Body of pancreas (tissue), 4 donors: Measurements from ENCODE around the gene CLIP4. TPM values are rescaled to one million over a fixed set of nuclear protein-coding genes. Genes with fewer than 3 reads are reported as not detected.

Experiments
- ATAC-seq: fragments of 150-250 bp; one replicate; pipeline ENCODE4 v1.9.1; 2016
- DNase-seq, 4 donors: peaks; one replicate each; pipeline ENCODE4 v3.0.0-alpha.2; 2019
- H3K27ac ChIP-seq, 4 donors: fragments of 200-600 bp; sonication (generic); 1 replicate in 3 of 4; 2 replicates in 1 of 4; pipeline versions ENCODE4 v1.5.1 to v1.6.1; 2016 to 2019; ENCODE audit warnings: mild to moderate bottlenecking in 1 of 4, mixed read lengths in 1 of 4, moderate library complexity in 1 of 4
- H3K27me3 ChIP-seq, 2 donors: fragments of 200-600 bp; sonication (generic); one replicate each; pipeline ENCODE4 v1.6.0; 2016; ENCODE audit warnings: mild to moderate bottlenecking in 1 of 2
- H3K36me3 ChIP-seq, 2 donors: fragments of 200-600 bp; sonication (generic); replicated peaks in 1 of 2; 2 replicates each; pipeline ENCODE4 v1.5.1; 2016; ENCODE audit warnings: low read depth in 2 of 2; ENCODE audit not compliant: insufficient read depth in 1 of 2
- H3K4me1 ChIP-seq: fragments of 200-600 bp; sonication (generic); one replicate; pipeline ENCODE4 v1.6.0; 2016
- H3K4me3 ChIP-seq, 2 donors: fragments of 200-600 bp; sonication (generic); 1 replicate in 1 of 2; 2 replicates in 1 of 2; pipeline ENCODE4 v1.5.1; 2016 to 2019
- H3K9me3 ChIP-seq, 3 donors: fragments of 200-600 bp; sonication (generic); 1 replicate in 2 of 3; 2 replicates in 1 of 3; pipeline ENCODE4 v1.5.1; 2016
- POLR2A ChIP-seq, 3 donors: fragments of 450-650 bp; IDR thresholded peaks; one replicate each; pipeline ENCODE4 v1.6.1; 2016; ENCODE audit warnings: antibody characterized with exemption in 3 of 3, mild to moderate bottlenecking in 2 of 3
- WGBS, 2 donors: methylation state at CpG; one replicate each; pipeline ENCODE4 v1.1.5; 2017; 5-methylcytosine and 5-hydroxymethylcytosine counted together
- intact Hi-C: fragments of 100-400 bp; cut with DNase I; formaldehyde crosslinking; loops from one replicate; pipeline ENCODE4 v1.15.1; 2023
- total RNA-seq, 2 donors: library from RNA; depleted of rRNA; stranded (reverse); fragments of >200 nt; gene quantifications; one replicate each; pipeline ENCODE4 v1.1.0, GENCODE V29; 2016
- TF ChIP-seq, protein P1 (sequence below), 7 experiments: fragments of 450-650 bp in 4 of 7; fragments of 200-600 bp in 3 of 7; sonication (generic) in 3 of 7; IDR thresholded peaks; one replicate each; pipeline ENCODE4 v1.5.1; 2016 to 2019; ENCODE audit warnings: antibody characterized with exemption in 7 of 7

CLIP4 gene
- total RNA-seq, 2 donors from 2014 or later = 17.5 to 19.7 TPM

DNA sequence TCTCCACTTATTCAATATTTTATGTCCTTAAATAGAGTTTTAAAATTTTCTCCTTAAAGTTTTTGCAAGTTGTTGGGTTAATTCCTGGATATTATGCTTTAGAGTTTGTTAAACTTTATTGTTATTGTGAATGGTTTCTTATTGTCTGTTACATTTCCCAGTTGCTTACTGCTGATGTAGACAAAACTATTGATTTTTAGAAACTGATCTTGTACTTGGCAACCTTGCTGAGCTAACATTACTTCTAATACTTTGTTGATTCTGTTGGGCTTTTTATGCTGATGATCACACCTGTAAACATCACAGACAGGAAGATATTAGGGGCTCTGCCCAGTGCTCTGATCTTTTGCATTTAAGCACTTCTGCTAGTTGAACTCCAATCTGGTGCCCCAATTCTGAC lies 2.8 kb upstream of the CLIP4 start:
- H3K27me3 ChIP-seq = no peaks in the 10 kb centered on the region
- peaks cover 21% of the 10 kb centered on the region for H3K4me1 ChIP-seq
- intact Hi-C loops = no loop called here
- no peak for DNase-seq
- no peaks in the 10 kb centered on the region for H3K36me3 ChIP-seq
- TF ChIP-seq, protein P1, sequence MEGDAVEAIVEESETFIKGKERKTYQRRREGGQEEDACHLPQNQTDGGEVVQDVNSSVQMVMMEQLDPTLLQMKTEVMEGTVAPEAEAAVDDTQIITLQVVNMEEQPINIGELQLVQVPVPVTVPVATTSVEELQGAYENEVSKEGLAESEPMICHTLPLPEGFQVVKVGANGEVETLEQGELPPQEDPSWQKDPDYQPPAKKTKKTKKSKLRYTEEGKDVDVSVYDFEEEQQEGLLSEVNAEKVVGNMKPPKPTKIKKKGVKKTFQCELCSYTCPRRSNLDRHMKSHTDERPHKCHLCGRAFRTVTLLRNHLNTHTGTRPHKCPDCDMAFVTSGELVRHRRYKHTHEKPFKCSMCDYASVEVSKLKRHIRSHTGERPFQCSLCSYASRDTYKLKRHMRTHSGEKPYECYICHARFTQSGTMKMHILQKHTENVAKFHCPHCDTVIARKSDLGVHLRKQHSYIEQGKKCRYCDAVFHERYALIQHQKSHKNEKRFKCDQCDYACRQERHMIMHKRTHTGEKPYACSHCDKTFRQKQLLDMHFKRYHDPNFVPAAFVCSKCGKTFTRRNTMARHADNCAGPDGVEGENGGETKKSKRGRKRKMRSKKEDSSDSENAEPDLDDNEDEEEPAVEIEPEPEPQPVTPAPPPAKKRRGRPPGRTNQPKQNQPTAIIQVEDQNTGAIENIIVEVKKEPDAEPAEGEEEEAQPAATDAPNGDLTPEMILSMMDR (IDR thresholded peaks at IDR 0.05) = no peak
- TF ChIP-seq POLR2A (IDR thresholded peaks at IDR 0.05) = no peak
- ATAC-seq = no peak
- H3K4me3 ChIP-seq = no peak overlapping the region
- no peaks in the 10 kb centered on the region for H3K9me3 ChIP-seq
- H3K27ac ChIP-seq = no peak overlapping the region

DNA sequence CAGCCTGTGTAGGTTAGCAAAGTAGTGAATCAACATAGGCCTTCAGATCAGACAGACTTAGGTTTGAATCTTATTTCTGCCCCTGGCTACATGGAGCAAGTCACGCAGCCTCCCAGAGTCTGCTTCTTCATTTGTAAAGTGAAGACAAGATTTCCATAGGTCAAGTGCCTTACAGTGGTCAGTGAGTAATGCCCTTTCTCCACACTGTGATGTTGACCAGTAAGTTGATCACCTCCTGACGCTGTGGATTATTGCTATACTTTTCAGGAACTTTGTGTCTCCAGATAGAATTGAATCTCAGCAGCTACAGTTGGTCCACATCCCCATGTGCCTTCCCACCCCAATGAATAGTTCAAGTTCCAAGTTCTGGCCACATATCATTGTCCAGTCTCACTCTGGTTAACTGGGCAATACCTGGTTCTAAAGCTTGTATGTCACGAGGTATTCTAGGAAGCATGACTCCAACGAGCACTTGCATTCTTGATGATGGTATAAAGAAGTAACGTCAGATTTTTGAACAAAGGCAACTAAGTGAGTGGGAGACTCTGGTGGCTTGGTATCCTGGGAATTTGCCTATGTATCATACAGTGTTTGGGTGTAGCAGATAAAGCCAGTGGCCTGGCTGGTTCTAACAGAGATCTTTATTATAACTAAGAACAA lies 2.1 kb upstream of the CLIP4 start:
- no peaks in the 10 kb centered on the region for H3K36me3 ChIP-seq
- H3K27me3 ChIP-seq = no peaks in the 10 kb centered on the region
- ATAC-seq = no peak
- WGBS, 2 donors = 83 to 90% methylated on average over 5 of the region's 5 CpGs
- no peaks in the 10 kb centered on the region for H3K9me3 ChIP-seq
- no peak for TF ChIP-seq POLR2A (IDR thresholded peaks at IDR 0.05)
- TF ChIP-seq, protein P1 (IDR thresholded peaks at IDR 0.05) = no peak
- no peak for DNase-seq
- peaks cover 29% of the 10 kb centered on the region for H3K4me1 ChIP-seq
- intact Hi-C loops = no loop called here
- no peak overlapping the region for H3K27ac ChIP-seq
- no peak overlapping the region for H3K4me3 ChIP-seq

DNA sequence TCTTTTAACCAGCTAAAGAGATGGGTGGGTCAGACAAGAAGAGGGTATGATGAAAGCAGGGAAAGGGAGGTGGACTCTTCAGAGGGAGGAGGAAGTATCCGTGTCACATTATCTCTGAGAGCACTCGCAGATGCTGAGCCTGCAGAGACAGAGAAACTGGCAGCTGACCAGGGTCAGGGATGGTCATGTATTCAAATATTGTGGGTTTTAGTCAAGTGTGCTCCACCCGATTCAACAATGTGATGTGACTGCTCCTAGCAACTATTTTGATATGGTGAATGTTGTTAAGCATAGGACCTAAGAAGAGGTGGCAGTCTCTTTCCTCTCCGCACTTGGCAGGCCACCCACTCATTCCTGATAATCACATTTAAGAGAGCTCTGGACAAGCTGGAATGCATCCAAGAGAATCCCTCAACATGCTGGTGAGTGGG lies 1.3 kb upstream of the CLIP4 start:
- WGBS, 2 donors = 58 to 62% methylated on average over 4 of the region's 4 CpGs
- Histone ChIP-seq H3K27ac (peak overlapping the region in 1 of 4 donors; percentile 80), H3K9me3 (no peaks in the 10 kb centered on the region), H3K4me1 (peaks cover 32% of the 10 kb centered on the region), H3K4me3 (no peak overlapping the region), H3K27me3 (no peaks in the 10 kb centered on the region), H3K36me3 (no peaks in the 10 kb centered on the region)
- ATAC-seq = no peak
- TF ChIP-seq, protein P1 (IDR thresholded peaks at IDR 0.05) = no peak
- TF ChIP-seq POLR2A (IDR thresholded peaks at IDR 0.05) = no peak
- peak in 3 of 4 donors; percentile 41 to 84 (median 48) for DNase-seq
- intact Hi-C loops = no loop called here

DNA sequence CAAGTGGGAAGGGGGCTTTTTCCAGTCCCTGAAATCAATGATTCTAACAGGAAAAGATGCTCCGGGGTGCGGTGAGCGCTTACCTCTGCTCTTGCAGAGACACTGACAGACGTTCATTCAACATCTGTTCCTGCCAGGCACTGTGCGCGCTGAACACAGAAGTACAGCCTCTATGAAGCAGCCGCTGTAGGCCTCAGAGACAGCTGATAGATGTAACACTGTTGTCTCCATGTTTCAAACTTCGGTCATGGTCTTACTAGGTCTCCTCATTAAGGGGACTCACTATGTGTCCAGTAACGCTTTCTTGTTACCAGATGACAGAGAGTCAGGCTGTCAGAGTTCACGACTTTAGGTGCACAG lies 649 bp upstream of the CLIP4 start:
- peaks cover 32% of the 10 kb centered on the region for H3K4me1 ChIP-seq
- H3K27ac ChIP-seq = peak overlapping the region in 3 of 4 donors; percentile 65 to 80 (median 74)
- WGBS, 2 donors = 91 to 93% methylated on average over 10 of the region's 10 CpGs
- H3K4me3 ChIP-seq = no peak overlapping the region
- DNase-seq = peak in 2 of 4 donors; percentile 12 to 16
- H3K27me3 ChIP-seq = no peaks in the 10 kb centered on the region
- ATAC-seq = no peak
- H3K9me3 ChIP-seq = no peaks in the 10 kb centered on the region
- intact Hi-C loops = no loop called here
- no peak for TF ChIP-seq POLR2A (IDR thresholded peaks at IDR 0.05)
- TF ChIP-seq, protein P1 (IDR thresholded peaks at IDR 0.05) = no peak
- no peaks in the 10 kb centered on the region for H3K36me3 ChIP-seq
